ENCODE data around the gene PABPN1L.

Gene PABPN1L

GRCh38 chr16:88865742-88866141, 718 bp downstream of the PABPN1L start:
- DNase-seq: no peak

GRCh38 chr16:88865310-88865709, 1.1 kb downstream of the PABPN1L start:
- DNase-seq: no peak

DNA sequence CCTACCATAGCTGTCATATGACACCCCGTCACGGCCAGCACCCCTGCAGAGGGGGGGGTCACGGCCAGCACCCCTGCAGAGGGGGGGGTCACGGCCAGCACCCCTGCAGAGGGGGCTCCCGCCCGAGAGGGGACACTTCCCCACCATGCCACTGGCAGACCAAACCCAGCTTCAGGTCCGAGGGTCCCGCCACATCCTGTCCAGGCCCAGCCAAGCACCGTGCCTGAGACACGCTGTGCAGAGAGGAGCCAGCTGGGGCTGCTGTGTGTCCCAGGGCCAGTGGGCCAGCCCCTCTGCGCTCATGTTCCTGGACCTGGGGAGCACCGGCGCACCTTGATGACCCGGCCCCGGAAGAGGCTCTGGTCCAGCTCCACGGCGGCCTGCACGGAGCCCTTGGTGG, 1.9 kb downstream of the PABPN1L start:
- DNase-seq: no peak

GRCh38 chr16:88864099-88864498, 2.4 kb downstream of the PABPN1L start:
- DNase-seq: no peak

- no peak for DNase-seq
Observed at GRCh38 chr16:88863426-88863825, 3.0 kb downstream of the PABPN1L start.

DNA sequence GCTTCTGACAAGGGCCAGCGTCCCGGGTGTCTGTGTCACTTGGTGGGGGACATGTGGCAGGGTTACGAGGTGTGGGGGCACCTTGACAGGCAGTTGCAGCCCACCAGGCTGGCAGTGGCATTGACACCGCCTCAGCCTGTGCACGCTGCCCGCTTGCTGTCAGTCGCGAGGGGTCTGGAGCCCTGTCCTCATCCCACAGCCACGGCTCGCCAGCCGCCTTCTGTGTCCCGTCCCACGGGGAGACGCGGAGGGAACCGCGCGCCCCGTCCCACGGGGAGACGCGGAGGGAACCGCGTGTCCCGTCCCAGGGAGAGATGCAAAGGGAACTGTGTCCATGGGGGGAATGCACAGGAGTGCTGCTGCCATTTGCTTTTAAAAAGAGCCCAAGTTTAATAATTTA, 3.5 kb downstream of the PABPN1L start:
- DNase-seq: no peak

GRCh38 chr16:88861359-88861758, 5.1 kb downstream of the PABPN1L start:
- DNase-seq: no peak

DNA sequence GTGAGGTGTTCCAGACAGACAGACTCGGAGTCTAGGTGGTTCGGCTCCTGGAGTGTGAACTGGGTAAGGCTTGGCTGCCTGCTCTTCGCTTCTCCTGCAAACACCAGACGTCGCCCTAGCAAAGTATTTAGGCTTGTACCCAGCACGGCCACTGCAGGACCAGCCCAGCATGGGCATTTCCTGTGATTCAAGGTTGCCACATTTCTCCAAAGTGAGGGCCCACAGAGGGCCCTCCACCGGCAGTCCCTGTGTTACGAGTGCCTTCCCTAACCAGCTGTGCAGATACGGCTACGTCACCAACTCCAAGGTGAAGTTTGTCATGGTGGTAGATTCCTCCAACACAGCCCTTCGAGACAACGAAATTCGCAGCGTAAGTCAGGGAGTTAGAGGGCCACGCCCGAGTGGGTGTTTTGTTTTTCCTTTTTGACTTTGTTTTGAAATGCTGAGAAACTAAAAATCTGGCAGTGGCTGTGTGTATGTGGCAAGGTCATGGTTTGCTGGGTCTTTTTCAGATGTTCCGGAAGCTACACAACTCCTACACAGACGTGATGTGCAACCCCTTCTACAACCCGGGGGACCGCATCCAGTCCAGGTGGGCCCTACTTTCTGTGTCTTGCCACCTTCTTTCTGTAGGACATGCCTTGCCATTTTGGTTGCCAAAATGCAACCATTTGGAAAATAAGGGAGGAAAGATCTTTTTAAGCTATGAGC, 6.9 kb downstream of the PABPN1L start:
- no peak for DNase-seq

DNA sequence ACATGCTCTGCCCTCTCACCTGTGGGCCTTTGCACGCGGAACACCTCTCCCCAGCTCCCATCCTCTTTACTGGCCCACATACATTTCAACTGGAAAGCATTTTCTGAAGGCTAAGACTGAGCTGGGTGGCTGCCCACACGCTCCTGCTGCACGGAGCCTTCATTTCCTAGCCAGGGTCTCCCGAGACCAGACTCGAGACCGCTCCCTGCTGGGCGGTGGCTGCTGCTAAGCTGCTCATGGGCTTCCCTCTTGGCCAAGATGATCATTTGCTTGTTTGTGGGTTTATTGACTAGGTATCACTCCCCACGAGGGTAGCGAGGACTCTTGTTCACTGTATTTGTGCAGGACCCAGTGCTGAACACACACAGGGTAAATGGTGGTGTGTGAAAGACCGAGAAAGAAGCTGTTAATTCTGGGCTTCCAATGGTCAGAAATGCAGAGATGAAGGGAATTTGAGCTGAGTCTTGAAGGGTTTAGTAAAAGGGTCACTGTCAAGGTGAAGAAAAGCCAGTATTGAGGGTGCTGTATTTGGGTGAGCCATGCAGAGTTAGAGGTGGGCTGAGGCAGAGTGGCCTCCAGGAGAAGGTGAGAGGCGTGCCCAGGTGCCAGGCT, 8.6 kb downstream of the PABPN1L start:
- peak; percentile 82 for DNase-seq

DNA sequence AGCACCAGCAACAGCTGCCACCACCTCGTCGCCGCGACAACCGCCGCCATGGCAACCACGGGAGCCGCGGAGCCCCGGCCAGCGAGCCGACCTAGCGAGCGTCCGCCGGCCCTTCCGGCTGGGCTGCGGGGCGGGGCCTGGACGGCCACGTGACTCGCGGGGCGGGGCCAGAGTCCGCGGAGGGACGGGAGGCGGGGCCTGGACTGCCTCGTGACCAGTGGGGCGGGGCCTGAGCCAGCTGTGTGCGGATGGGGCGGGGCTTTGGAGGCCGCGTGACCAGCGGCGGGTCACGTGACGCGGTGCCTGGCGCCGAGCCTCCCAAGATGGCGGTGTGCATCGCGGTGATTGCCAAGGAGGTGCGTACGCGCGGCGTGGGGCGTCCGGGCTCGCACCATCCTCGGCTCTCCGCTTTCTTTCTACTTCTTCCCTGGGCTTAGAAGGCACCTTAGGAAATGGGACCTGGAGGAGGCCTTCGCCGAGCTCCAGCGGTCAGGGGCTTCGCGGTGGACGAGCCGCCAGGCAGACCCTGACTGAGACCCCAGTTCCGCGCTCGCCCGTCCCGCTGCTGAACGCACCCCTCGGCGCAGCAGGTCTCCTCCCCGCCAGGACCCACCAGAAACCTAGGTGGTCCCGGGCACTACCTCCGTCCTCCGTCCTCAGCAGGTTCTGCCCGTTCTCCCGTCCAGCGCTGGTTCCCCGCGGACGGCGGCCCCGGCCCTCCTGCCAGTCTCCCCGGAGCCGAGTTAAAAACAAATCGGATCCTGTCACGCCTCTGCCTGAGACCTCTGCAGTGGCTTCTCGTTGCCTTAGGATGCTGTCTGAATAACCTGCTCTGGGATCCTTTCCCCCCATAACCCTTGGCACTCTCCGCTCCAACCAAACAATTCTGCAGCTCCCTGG, 9.4 kb downstream of the PABPN1L start, which contains the start of the genes GALNS and TRAPPC2L:
Gene GALNS (minus strand): TSS at position 120 of the 900 bp plus-strand sequence. CDS start 70 bp downstream, at position 50.
Gene TRAPPC2L (plus strand): TSS at position 300 of the 900 bp plus-strand sequence. CDS start 24 bp downstream, at position 324.
- peak; percentile 99 for DNase-seq

GRCh38 chr16:88856122-88856827, 10.2 kb downstream of the PABPN1L start:
- no peak for DNase-seq

GRCh38 chr16:88855736-88856121, 10.7 kb downstream of the PABPN1L start:
- DNase-seq: no peak

DNA sequence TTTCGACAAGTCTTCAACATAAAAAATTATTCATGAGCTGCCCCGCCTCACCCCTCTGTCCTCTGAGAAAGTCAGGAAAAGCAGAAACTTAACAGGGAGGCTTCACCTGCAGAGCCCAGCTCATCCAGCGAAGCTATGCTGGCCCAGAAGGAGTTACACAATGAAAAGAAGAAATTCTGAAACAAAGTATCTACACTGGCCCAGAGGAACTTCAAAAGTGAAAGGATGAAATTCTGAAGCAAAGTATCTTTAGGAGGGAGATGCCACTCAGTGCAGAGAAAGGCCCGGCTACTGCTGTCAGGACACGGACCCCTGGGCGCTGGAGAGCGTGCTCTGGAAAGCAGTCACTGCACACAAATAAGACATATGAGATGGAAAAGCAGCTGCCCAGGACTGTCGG, 11.3 kb downstream of the PABPN1L start:
- DNase-seq: no peak

DNA sequence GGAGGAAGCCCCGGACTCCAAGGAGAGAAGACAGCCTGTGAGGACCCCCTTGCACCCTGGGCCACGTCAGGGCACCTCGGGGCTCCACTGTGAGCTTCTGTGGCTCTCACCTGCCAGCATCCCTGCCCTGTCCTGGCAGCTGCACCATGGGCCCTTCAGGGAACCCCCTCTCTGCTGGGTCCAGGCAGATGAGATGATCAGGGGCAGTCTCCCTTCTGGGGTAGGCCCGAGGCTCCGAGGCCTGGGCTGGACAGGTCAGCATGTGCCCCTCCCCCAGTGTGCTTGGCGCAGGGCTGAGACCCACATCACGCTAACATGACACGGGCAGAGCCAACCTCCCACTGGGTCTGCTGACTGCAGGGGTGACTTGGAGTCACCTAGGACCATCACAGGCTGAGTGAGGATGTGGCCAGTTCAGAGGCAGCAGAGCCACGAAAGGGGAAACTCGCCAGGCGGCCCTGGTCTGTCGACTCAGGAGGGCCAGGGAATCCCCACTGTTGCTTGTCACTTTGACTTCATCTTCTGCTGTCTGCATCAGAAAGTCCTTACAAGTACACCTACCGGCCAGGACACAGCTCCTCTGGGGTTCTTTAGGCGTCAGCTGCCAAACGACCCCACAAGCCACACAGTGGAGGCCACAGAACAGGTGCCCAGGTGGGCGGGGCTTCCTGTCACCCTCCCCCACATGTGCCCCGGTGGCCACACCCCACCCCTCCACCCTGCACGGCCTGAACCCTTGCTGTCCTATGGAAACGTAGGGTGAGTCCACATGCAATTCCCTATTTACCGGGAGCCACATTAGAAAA, 12.0 kb downstream of the PABPN1L start:
- DNase-seq: no peak

- DNase-seq: no peak
Observed at GRCh38 chr16:88853325-88853941, 13.0 kb downstream of the PABPN1L start.

DNA sequence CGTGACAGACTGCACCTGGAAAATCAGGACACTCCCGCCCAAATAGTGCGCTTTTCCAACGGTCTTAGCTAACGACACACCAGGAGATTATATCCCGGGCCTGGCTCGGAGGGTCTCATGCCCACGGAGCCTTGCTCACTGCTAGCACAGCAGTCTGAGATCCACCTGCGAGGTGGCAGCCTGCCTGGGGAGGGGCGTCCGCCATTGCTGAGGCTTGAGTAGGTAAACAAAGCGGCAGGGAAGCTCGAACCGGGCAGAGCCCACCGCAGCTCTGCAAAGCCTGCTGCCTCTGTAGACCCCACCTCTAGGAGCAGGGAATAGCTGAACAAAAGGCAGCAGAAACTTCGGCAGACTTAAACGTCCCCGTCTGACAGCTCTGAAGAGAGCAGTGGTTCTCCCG, 14.8 kb downstream of the PABPN1L start:
- no peak for DNase-seq

GRCh38 chr16:88850531-88851199, 15.8 kb downstream of the PABPN1L start:
- no peak for DNase-seq

- no peak for DNase-seq
Observed at GRCh38 chr16:88848557-88848956, 17.9 kb downstream of the PABPN1L start.

- DNase-seq: no peak
Observed at GRCh38 chr16:88847654-88848053, 18.8 kb downstream of the PABPN1L start.

GRCh38 chr16:88846088-88846487, 20.4 kb downstream of the PABPN1L start:
- DNase-seq: no peak
